ENCODE results near the gene IAPP.

DNA sequence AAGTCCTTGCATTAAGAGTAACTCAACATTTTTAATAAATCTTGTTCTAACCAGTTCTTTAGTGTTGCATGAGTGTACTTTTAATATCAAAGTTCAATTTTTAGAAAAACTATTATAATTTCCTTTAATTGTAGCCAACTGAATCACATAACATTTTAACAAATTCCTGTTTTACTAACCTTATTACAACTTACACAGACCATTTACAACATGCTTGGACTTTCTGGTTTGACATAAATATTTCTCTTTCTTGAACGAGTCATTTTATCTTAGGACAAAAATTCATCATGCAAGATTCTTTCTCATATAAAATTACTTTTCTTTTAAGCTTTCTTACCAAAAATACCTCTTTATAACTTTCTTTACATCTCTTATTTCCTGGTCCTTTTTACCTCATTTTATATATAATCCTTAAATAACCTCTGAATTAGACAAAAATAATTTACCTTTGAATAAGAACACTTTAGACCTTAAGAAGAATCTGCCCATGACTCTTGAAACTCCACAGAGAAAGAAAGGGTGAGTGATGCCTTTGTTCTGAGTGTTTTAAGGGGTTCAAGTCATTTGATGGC lies 41.9 kb upstream of the IAPP start:
- TF ChIP-seq, protein P1, sequence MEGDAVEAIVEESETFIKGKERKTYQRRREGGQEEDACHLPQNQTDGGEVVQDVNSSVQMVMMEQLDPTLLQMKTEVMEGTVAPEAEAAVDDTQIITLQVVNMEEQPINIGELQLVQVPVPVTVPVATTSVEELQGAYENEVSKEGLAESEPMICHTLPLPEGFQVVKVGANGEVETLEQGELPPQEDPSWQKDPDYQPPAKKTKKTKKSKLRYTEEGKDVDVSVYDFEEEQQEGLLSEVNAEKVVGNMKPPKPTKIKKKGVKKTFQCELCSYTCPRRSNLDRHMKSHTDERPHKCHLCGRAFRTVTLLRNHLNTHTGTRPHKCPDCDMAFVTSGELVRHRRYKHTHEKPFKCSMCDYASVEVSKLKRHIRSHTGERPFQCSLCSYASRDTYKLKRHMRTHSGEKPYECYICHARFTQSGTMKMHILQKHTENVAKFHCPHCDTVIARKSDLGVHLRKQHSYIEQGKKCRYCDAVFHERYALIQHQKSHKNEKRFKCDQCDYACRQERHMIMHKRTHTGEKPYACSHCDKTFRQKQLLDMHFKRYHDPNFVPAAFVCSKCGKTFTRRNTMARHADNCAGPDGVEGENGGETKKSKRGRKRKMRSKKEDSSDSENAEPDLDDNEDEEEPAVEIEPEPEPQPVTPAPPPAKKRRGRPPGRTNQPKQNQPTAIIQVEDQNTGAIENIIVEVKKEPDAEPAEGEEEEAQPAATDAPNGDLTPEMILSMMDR (IDR thresholded peaks at IDR 0.05), result no peak
- no peak for TF ChIP-seq ZFX (IDR thresholded peaks at IDR 0.05; ENCODE audit: borderline replicate concordance)
